Cerebellar nuclear complex (tissue), 1 donor: Measurements from ENCODE around the gene MEF2D.
A peak's percentile ranks its signal among the peaks of the same experiment; 100 is the strongest.

Experiments
- DNase-seq, 2 experiments: peaks; one replicate each; lab custom pipeline; 2025; lab: John Stamatoyannopoulos, UW

Gene MEF2D

GRCh38 chr1:156470473-156470872 lies 30.1 kb downstream of the MEF2D start:
- DNase-seq, result no peak

- no peak for DNase-seq
These were observed 31.8 kb downstream of the MEF2D start for GRCh38 chr1:156468693-156469345.

- DNase-seq, result no peak
These were observed 32.7 kb downstream of the MEF2D start for GRCh38 chr1:156467906-156468305.

GRCh38 chr1:156467385-156467784 lies 33.2 kb downstream of the MEF2D start:
- no peak for DNase-seq

- DNase-seq, result no peak
These were observed 34.7 kb downstream of the MEF2D start for GRCh38 chr1:156465747-156466365.

GRCh38 chr1:156464825-156465452 lies 35.6 kb downstream of the MEF2D start:
- no peak for DNase-seq

- no peak for DNase-seq
These were observed 36.2 kb downstream of the MEF2D start for GRCh38 chr1:156464335-156464734.

GRCh38 chr1:156463874-156464273 lies 36.7 kb downstream of the MEF2D start:
- DNase-seq, result no peak

GRCh38 chr1:156462954-156463795 lies 37.4 kb downstream of the MEF2D start:
- DNase-seq, result no peak

GRCh38 chr1:156461781-156462647 lies 38.6 kb downstream of the MEF2D start:
- DNase-seq, result no peak

GRCh38 chr1:156461109-156461508 lies 39.5 kb downstream of the MEF2D start:
- DNase-seq, result no peak

- no peak for DNase-seq
These were observed 40.0 kb downstream of the MEF2D start for GRCh38 chr1:156460525-156460924.

GRCh38 chr1:156458181-156458503 lies 42.4 kb downstream of the MEF2D start:
- no peak for DNase-seq

GRCh38 chr1:156456625-156457465 lies 43.7 kb downstream of the MEF2D start:
- peak; percentile 68 to 96 for DNase-seq

GRCh38 chr1:156455362-156455761 lies 45.2 kb downstream of the MEF2D start:
- DNase-seq, result no peak

- DNase-seq, result no peak
These were observed 47.7 kb downstream of the MEF2D start for GRCh38 chr1:156452907-156453306.

- no peak for DNase-seq
These were observed 48.9 kb downstream of the MEF2D start for GRCh38 chr1:156451505-156452160.

GRCh38 chr1:156448134-156448967 lies 52.2 kb downstream of the MEF2D start:
- no peak for DNase-seq

- DNase-seq, result peak in 1 of 2 experiments; percentile 72
These were observed 54.7 kb downstream of the MEF2D start for GRCh38 chr1:156445789-156446263.
